ENCODE measurements around the gene CDC42BPA. TPM values are rescaled to one million over a fixed set of nuclear protein-coding genes. Genes with fewer than 3 reads are reported as not detected.

CDC42BPA gene
- polyA plus RNA-seq, 1 donor (not counting 4 experiments of a cell fraction or from before 2014, with no cell fraction given), result 9.2 TPM

DNA sequence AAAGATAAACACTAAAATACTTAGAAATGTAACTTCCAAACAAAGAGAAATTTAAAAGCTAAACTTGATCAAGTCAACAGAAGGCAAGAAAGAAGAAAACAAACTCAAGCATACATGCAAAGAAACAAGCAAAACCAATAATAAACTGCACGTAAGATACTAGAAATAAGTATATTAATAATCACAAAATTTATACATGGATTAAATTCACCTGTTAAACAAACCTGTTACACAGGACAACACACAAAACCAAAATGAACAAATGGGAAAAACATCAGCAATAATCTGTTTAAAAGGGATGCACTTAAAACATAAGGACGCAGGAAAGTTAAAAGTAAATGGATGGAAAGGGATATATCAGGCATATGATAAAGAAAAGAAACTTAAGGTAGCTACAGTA lies 165.8 kb downstream of the CDC42BPA start:
- dilution Hi-C loops (cut with MboI; ENCODE audit: extremely low pct_ligation_motif_present, low sequenced_read_pairs), result no loop called here
- no peaks in the 10 kb centered on the region for H4K20me1 ChIP-seq (ENCODE audit: control insufficient read depth, extremely low read depth, insufficient read depth, low read length)
- H2AFZ ChIP-seq (ENCODE audit: control insufficient read depth, low read length), result no peak overlapping the region
- no peaks in the 10 kb centered on the region for H3K4me1 ChIP-seq (ENCODE audit: control insufficient read depth, extremely low read depth, insufficient read depth, low read length)
- H3K27ac ChIP-seq (ENCODE audit: control insufficient read depth, insufficient read depth, low read length), result no peak overlapping the region
- H3K79me2 ChIP-seq (ENCODE audit: control insufficient read depth, insufficient read depth, low read length), result no peaks in the 10 kb centered on the region
- no peak overlapping the region for H3K4me2 ChIP-seq (ENCODE audit: control insufficient read depth, extremely low read depth, insufficient read depth, low read depth, low read length)
- FAIRE-seq, result no peak
- DNase-seq (ENCODE audit: low read depth, low spot score), result no peak
- TF ChIP-seq EZH2 (IDR thresholded peaks at IDR 0.05; ENCODE audit: low read length) (no peak), CTCF (optimal IDR thresholded peaks at IDR 0.05 in 1 of 3, IDR thresholded peaks at IDR 0.05 in 1 of 3, conservative IDR thresholded peaks at IDR 0.05 in 1 of 3; ENCODE audit: extremely low read depth in 1 of 3, insufficient read depth in 2 of 3, low read length in 3 of 3) (no peak)
- H3K9me3 ChIP-seq (ENCODE audit: control insufficient read depth, low read depth, low read length), result no peaks in the 10 kb centered on the region
- no peak overlapping the region for H3K4me3 ChIP-seq (ENCODE audit: control insufficient read depth in 2 of 3, extremely low read depth in 1 of 3, insufficient read depth in 2 of 3, low read depth in 1 of 3, low read length in 3 of 3)
- no peaks in the 10 kb centered on the region for H3K9me1 ChIP-seq (ENCODE audit: control insufficient read depth, extremely low read depth, insufficient read depth, low read length)
- H3K36me3 ChIP-seq (ENCODE audit: control insufficient read depth in 2 of 2, extremely low read depth in 1 of 2, insufficient read depth in 2 of 2, low read length in 2 of 2), result no peaks in the 10 kb centered on the region
- no peaks in the 10 kb centered on the region for H3K27me3 ChIP-seq (ENCODE audit: control insufficient read depth, extremely low read depth, insufficient read depth, low read length)
- H3K9ac ChIP-seq (ENCODE audit: control insufficient read depth, extremely low read depth, insufficient read depth, low read length), result no peak overlapping the region

- Histone ChIP-seq H3K9ac (ENCODE audit: control insufficient read depth, extremely low read depth, insufficient read depth, low read length) (no peak overlapping the region), H3K9me1 (ENCODE audit: control insufficient read depth, extremely low read depth, insufficient read depth, low read length) (no peaks in the 10 kb centered on the region), H3K79me2 (ENCODE audit: control insufficient read depth, insufficient read depth, low read length) (no peaks in the 10 kb centered on the region), H3K27me3 (ENCODE audit: control insufficient read depth, extremely low read depth, insufficient read depth, low read length) (no peaks in the 10 kb centered on the region), H4K20me1 (ENCODE audit: control insufficient read depth, extremely low read depth, insufficient read depth, low read length) (no peaks in the 10 kb centered on the region), H3K4me1 (ENCODE audit: control insufficient read depth, extremely low read depth, insufficient read depth, low read length) (no peaks in the 10 kb centered on the region), H3K27ac (ENCODE audit: control insufficient read depth, insufficient read depth, low read length) (no peak overlapping the region), H2AFZ (ENCODE audit: control insufficient read depth, low read length) (no peak overlapping the region), H3K4me3 (ENCODE audit: control insufficient read depth in 2 of 3, extremely low read depth in 1 of 3, insufficient read depth in 2 of 3, low read depth in 1 of 3, low read length in 3 of 3) (no peak overlapping the region), H3K9me3 (ENCODE audit: control insufficient read depth, low read depth, low read length) (no peaks in the 10 kb centered on the region), H3K4me2 (ENCODE audit: control insufficient read depth, extremely low read depth, insufficient read depth, low read depth, low read length) (no peak overlapping the region), H3K36me3 (ENCODE audit: control insufficient read depth in 2 of 2, extremely low read depth in 1 of 2, insufficient read depth in 2 of 2, low read length in 2 of 2) (peaks cover 4 to 7% of the 10 kb centered on the region in 2 experiments)
- FAIRE-seq (no peak), DNase-seq (ENCODE audit: low read depth, low spot score) (no peak)
- no peak for TF ChIP-seq CTCF (optimal IDR thresholded peaks at IDR 0.05 in 1 of 3, IDR thresholded peaks at IDR 0.05 in 1 of 3, conservative IDR thresholded peaks at IDR 0.05 in 1 of 3; ENCODE audit: extremely low read depth in 1 of 3, insufficient read depth in 2 of 3, low read length in 3 of 3)
- TF ChIP-seq EZH2 (IDR thresholded peaks at IDR 0.05; ENCODE audit: low read length), result no peak
- dilution Hi-C loops (cut with MboI; ENCODE audit: extremely low pct_ligation_motif_present, low sequenced_read_pairs), result no loop called here
Observed at GRCh38 chr1:227140376-227140775, 177.9 kb downstream of the CDC42BPA start.
